Activated T-cell treated with anti-CD3 and anti-CD28 coated beads for 24 hours (primary cell): ENCODE measurements around the gene WHRN.

Source experiments
- DNase-seq: peaks from one replicate; pipeline ENCODE4 v3.0.0-alpha.2; 2020; ENCODE audit warnings: low read depth

The WHRN gene

GRCh38 chr9:114491430-114492003 lies 13.8 kb downstream of the WHRN start:
- DNase-seq: no peak

GRCh38 chr9:114489928-114490327 lies 15.3 kb downstream of the WHRN start:
- no peak for DNase-seq

- DNase-seq: no peak
Observed at GRCh38 chr9:114488398-114489129, 16.7 kb downstream of the WHRN start.

GRCh38 chr9:114487607-114488300 lies 17.5 kb downstream of the WHRN start:
- DNase-seq: peak; percentile 59

GRCh38 chr9:114486205-114486963 lies 18.9 kb downstream of the WHRN start:
- DNase-seq: no peak

GRCh38 chr9:114484854-114485443 lies 20.3 kb downstream of the WHRN start:
- peak; percentile 45 for DNase-seq

GRCh38 chr9:114484215-114484853 lies 20.9 kb downstream of the WHRN start:
- no peak for DNase-seq

GRCh38 chr9:114483499-114483898 lies 21.8 kb downstream of the WHRN start:
- DNase-seq: no peak

- no peak for DNase-seq
Observed at GRCh38 chr9:114482593-114482992, 22.7 kb downstream of the WHRN start.

- no peak for DNase-seq
Observed at GRCh38 chr9:114481789-114482188, 23.5 kb downstream of the WHRN start.

GRCh38 chr9:114480746-114481435 lies 24.4 kb downstream of the WHRN start:
- no peak for DNase-seq

- no peak for DNase-seq
Observed at GRCh38 chr9:114478871-114479270, 26.4 kb downstream of the WHRN start.

- no peak for DNase-seq
Observed at GRCh38 chr9:114478459-114478858, 26.8 kb downstream of the WHRN start.

- DNase-seq: no peak
Observed at GRCh38 chr9:114477642-114478041, 27.6 kb downstream of the WHRN start.

- DNase-seq: no peak
Observed at GRCh38 chr9:114476891-114477469, 28.3 kb downstream of the WHRN start.

- no peak for DNase-seq
Observed at GRCh38 chr9:114475412-114476135, 29.7 kb downstream of the WHRN start.

GRCh38 chr9:114474425-114474824 lies 30.8 kb downstream of the WHRN start:
- no peak for DNase-seq

GRCh38 chr9:114473447-114473801 lies 31.8 kb downstream of the WHRN start:
- DNase-seq: no peak

GRCh38 chr9:114472765-114473446 lies 32.4 kb downstream of the WHRN start:
- DNase-seq: no peak
